B cell (primary cell): ENCODE measurements around the gene ESYT3.

Source experiments
- CTCF ChIP-seq: fragments of 200-600 bp; IDR thresholded peaks from one replicate; pipeline ENCODE4 v1.8.0; 2022; ENCODE audit warnings: antibody characterized with exemption, mild to moderate bottlenecking
- EZH2 ChIP-seq: IDR thresholded peaks from 2 replicates; pipeline ENCODE4 v1.6.1; 2012; ENCODE audit warnings: borderline replicate concordance, low read depth, mild to moderate bottlenecking, moderate library complexity, low read length; ENCODE audit not compliant: insufficient read depth, poor library complexity, severe bottlenecking

DNA sequence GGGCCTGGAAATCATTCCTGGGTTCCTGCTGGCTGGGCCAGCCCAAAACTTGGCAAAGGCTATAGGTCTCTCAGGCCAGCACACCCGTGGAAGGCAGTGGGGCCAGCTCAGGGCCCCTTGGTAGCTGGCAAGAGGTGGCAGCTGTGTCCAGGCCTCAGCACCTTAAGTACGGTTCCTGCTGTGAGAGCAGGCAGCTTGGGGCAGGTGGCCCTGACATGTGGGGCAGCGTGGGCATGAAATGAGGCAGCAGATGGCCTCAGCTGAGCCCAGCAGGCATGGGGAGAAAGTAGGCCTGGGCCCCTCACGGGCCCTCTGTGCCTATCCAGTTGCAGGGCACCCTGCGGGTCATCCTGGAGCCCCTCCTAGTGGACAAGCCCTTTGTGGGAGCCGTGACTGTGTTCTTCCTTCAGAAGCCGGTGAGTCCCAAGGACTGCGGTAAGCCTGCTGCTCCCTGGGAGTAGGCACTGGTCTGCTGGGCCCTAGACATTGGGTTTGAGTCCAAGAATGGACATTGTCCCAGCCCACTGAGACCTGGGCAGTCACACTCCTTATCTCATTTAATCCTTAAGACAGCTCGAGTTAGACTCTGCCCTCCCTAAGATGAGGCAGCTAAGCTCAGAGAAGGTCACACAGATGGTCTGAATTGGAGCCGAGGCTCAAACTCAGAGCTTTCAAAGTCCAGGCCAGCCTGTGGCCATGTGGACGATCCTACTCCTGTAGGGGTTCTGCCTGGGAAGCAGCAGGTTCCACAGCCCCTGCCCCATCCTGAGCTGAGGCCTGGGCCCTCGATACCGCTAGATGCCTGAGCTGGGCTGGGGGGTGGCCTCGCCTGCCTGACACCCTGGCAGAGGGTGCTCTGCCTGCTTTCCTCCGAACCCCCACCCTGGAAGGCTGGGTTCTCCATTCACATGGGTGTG, 25.5 kb downstream of the ESYT3 start:
- no peak for TF ChIP-seq CTCF
- TF ChIP-seq EZH2 = no peak
